ENCODE measurements around the gene CLPSL1.

The CLPSL1 gene

GRCh38 chr6:35746516-35746915 is 34.3 kb upstream of the CLPSL1 start:
- Histone ChIP-seq H2AK5ac (ENCODE audit: low read depth, low read length) (no peak overlapping the region), H4K8ac (ENCODE audit: low read depth, low read length) (no peak overlapping the region), H3K4me2 (ENCODE audit: insufficient read depth, low read length, poor library complexity, severe bottlenecking) (no peak overlapping the region), H3K9me3 (replicated peaks in 1 of 2; ENCODE audit: control insufficient read depth in 2 of 2, insufficient read depth in 1 of 2, low read depth in 1 of 2, low read length in 2 of 2) (peaks cover 0 to 2% of the 10 kb centered on the region in 2 donors), H3K18ac (ENCODE audit: low read length) (no peak overlapping the region), H3K27me3 (ENCODE audit: control insufficient read depth in 3 of 3, insufficient read depth in 3 of 3, low read depth in 1 of 3, low read length in 3 of 3) (no peaks in the 10 kb centered on the region), H3K36me3 (replicated peaks in 1 of 2; ENCODE audit: control insufficient read depth in 2 of 2, insufficient read depth in 2 of 2, low read length in 2 of 2) (no peaks in the 10 kb centered on the region), H2BK120ac (ENCODE audit: low read depth, low read length) (no peak overlapping the region), H2AFZ (ENCODE audit: low read length) (peak overlapping the region; percentile 70), H3K4me3 (ENCODE audit: low read length in 2 of 2) (no peak overlapping the region), H3K79me1 (ENCODE audit: low read depth, low read length) (no peaks in the 10 kb centered on the region), H3K14ac (ENCODE audit: low read length) (no peak overlapping the region), H2BK15ac (ENCODE audit: low read length) (no peak overlapping the region), H4K91ac (ENCODE audit: low read depth, low read length, poor library complexity) (no peak overlapping the region), H3K4me1 (ENCODE audit: control insufficient read depth in 2 of 2, insufficient read depth in 1 of 2, low read depth in 1 of 2, low read length in 2 of 2) (peaks cover 3 to 6% of the 10 kb centered on the region in 2 donors), H3K4ac (ENCODE audit: low read length) (no peak overlapping the region), H3K23ac (ENCODE audit: low read depth, low read length, poor library complexity) (no peak overlapping the region), H2BK12ac (ENCODE audit: low read length) (no peak overlapping the region), H2BK5ac (ENCODE audit: low read length) (no peak overlapping the region), H3K27ac (replicated peaks; ENCODE audit: low read length) (no peak overlapping the region), H3K9ac (ENCODE audit: low read depth, low read length, poor library complexity) (no peak overlapping the region)
- no peak for DNase-seq (ENCODE audit: low spot score)
- WGBS, 2 donors (ENCODE audit: extremely low coverage in 2 of 2, insufficient read length in 2 of 2, insufficient replicate concordance in 1 of 2) = no CpG with 5 or more reads among the region's 3 CpGs

GRCh38 chr6:35747877-35748276 is 32.9 kb upstream of the CLPSL1 start:
- H3K18ac ChIP-seq (ENCODE audit: low read length) = no peak overlapping the region
- no peak overlapping the region for H4K91ac ChIP-seq (ENCODE audit: low read depth, low read length, poor library complexity)
- H3K14ac ChIP-seq (ENCODE audit: low read length) = no peak overlapping the region
- H3K4ac ChIP-seq (ENCODE audit: low read length) = no peak overlapping the region
- H2BK15ac ChIP-seq (ENCODE audit: low read length) = no peak overlapping the region
- H3K27me3 ChIP-seq (ENCODE audit: control insufficient read depth in 3 of 3, insufficient read depth in 3 of 3, low read depth in 1 of 3, low read length in 3 of 3) = no peaks in the 10 kb centered on the region
- no peak overlapping the region for H3K9ac ChIP-seq (ENCODE audit: low read depth, low read length, poor library complexity)
- no peak overlapping the region for H3K4me3 ChIP-seq (ENCODE audit: low read length in 2 of 2)
- H2BK120ac ChIP-seq (ENCODE audit: low read depth, low read length) = no peak overlapping the region
- H3K36me3 ChIP-seq (replicated peaks in 1 of 2; ENCODE audit: control insufficient read depth in 2 of 2, insufficient read depth in 2 of 2, low read length in 2 of 2) = no peaks in the 10 kb centered on the region
- H2AFZ ChIP-seq (ENCODE audit: low read length) = no peak overlapping the region
- DNase-seq (ENCODE audit: low spot score) = no peak
- H3K79me1 ChIP-seq (ENCODE audit: low read depth, low read length) = no peaks in the 10 kb centered on the region
- no peak overlapping the region for H2AK5ac ChIP-seq (ENCODE audit: low read depth, low read length)
- no peak overlapping the region for H3K27ac ChIP-seq (replicated peaks; ENCODE audit: low read length)
- H3K4me1 ChIP-seq (ENCODE audit: control insufficient read depth in 2 of 2, insufficient read depth in 1 of 2, low read depth in 1 of 2, low read length in 2 of 2) = peaks cover 0 to 1% of the 10 kb centered on the region in 2 donors
- H4K8ac ChIP-seq (ENCODE audit: low read depth, low read length) = no peak overlapping the region
- H3K4me2 ChIP-seq (ENCODE audit: insufficient read depth, low read length, poor library complexity, severe bottlenecking) = no peak overlapping the region
- H2BK5ac ChIP-seq (ENCODE audit: low read length) = no peak overlapping the region
- no peak overlapping the region for H2BK12ac ChIP-seq (ENCODE audit: low read length)
- WGBS, 2 donors (ENCODE audit: extremely low coverage in 2 of 2, insufficient read length in 2 of 2, insufficient replicate concordance in 1 of 2) = no CpG with 5 or more reads among the region's 1 CpG
- peaks cover 0 to 2% of the 10 kb centered on the region in 2 donors for H3K9me3 ChIP-seq (replicated peaks in 1 of 2; ENCODE audit: control insufficient read depth in 2 of 2, insufficient read depth in 1 of 2, low read depth in 1 of 2, low read length in 2 of 2)
- H3K23ac ChIP-seq (ENCODE audit: low read depth, low read length, poor library complexity) = no peak overlapping the region

- Histone ChIP-seq H2BK120ac (ENCODE audit: low read depth, low read length) (no peak overlapping the region), H3K9me3 (replicated peaks in 1 of 2; ENCODE audit: control insufficient read depth in 2 of 2, insufficient read depth in 1 of 2, low read depth in 1 of 2, low read length in 2 of 2) (peaks cover 0 to 2% of the 10 kb centered on the region in 2 donors), H3K14ac (ENCODE audit: low read length) (no peak overlapping the region), H3K79me1 (ENCODE audit: low read depth, low read length) (no peaks in the 10 kb centered on the region), H3K27me3 (ENCODE audit: control insufficient read depth in 3 of 3, insufficient read depth in 3 of 3, low read depth in 1 of 3, low read length in 3 of 3) (no peaks in the 10 kb centered on the region), H4K91ac (ENCODE audit: low read depth, low read length, poor library complexity) (no peak overlapping the region), H2BK5ac (ENCODE audit: low read length) (no peak overlapping the region), H3K23ac (ENCODE audit: low read depth, low read length, poor library complexity) (no peak overlapping the region), H3K9ac (ENCODE audit: low read depth, low read length, poor library complexity) (no peak overlapping the region), H3K18ac (ENCODE audit: low read length) (no peak overlapping the region), H2BK15ac (ENCODE audit: low read length) (no peak overlapping the region), H3K4me2 (ENCODE audit: insufficient read depth, low read length, poor library complexity, severe bottlenecking) (no peak overlapping the region), H3K27ac (replicated peaks; ENCODE audit: low read length) (no peak overlapping the region), H3K4ac (ENCODE audit: low read length) (no peak overlapping the region), H3K4me3 (ENCODE audit: low read length in 2 of 2) (no peak overlapping the region), H2AFZ (ENCODE audit: low read length) (no peak overlapping the region), H2AK5ac (ENCODE audit: low read depth, low read length) (no peak overlapping the region), H3K36me3 (replicated peaks in 1 of 2; ENCODE audit: control insufficient read depth in 2 of 2, insufficient read depth in 2 of 2, low read length in 2 of 2) (no peaks in the 10 kb centered on the region), H2BK12ac (ENCODE audit: low read length) (no peak overlapping the region), H3K4me1 (ENCODE audit: control insufficient read depth in 2 of 2, insufficient read depth in 1 of 2, low read depth in 1 of 2, low read length in 2 of 2) (peaks cover 7 to 8% of the 10 kb centered on the region in 2 donors), H4K8ac (ENCODE audit: low read depth, low read length) (no peak overlapping the region)
- no peak for DNase-seq (ENCODE audit: low spot score)
- WGBS, 2 donors (ENCODE audit: extremely low coverage in 2 of 2, insufficient read length in 2 of 2, insufficient replicate concordance in 1 of 2) = no CpG with 5 or more reads among the region's 7 CpGs
These were observed 30.3 kb upstream of the CLPSL1 start for GRCh38 chr6:35750557-35750956.

- H2AK5ac ChIP-seq (ENCODE audit: low read depth, low read length) = no peak overlapping the region
- no peak overlapping the region for H3K4me2 ChIP-seq (ENCODE audit: insufficient read depth, low read length, poor library complexity, severe bottlenecking)
- no peaks in the 10 kb centered on the region for H3K36me3 ChIP-seq (replicated peaks in 1 of 2; ENCODE audit: control insufficient read depth in 2 of 2, insufficient read depth in 2 of 2, low read length in 2 of 2)
- no peak for DNase-seq (ENCODE audit: low spot score)
- H3K23ac ChIP-seq (ENCODE audit: low read depth, low read length, poor library complexity) = no peak overlapping the region
- H3K9me3 ChIP-seq (replicated peaks in 1 of 2; ENCODE audit: control insufficient read depth in 2 of 2, insufficient read depth in 1 of 2, low read depth in 1 of 2, low read length in 2 of 2) = peaks cover 0 to 2% of the 10 kb centered on the region in 2 donors
- H3K27ac ChIP-seq (replicated peaks; ENCODE audit: low read length) = no peak overlapping the region
- no peak overlapping the region for H4K91ac ChIP-seq (ENCODE audit: low read depth, low read length, poor library complexity)
- peaks cover 7 to 9% of the 10 kb centered on the region in 2 donors for H3K4me1 ChIP-seq (ENCODE audit: control insufficient read depth in 2 of 2, insufficient read depth in 1 of 2, low read depth in 1 of 2, low read length in 2 of 2)
- no peak overlapping the region for H2BK120ac ChIP-seq (ENCODE audit: low read depth, low read length)
- H3K27me3 ChIP-seq (ENCODE audit: control insufficient read depth in 3 of 3, insufficient read depth in 3 of 3, low read depth in 1 of 3, low read length in 3 of 3) = no peaks in the 10 kb centered on the region
- no peak overlapping the region for H2BK5ac ChIP-seq (ENCODE audit: low read length)
- H2BK15ac ChIP-seq (ENCODE audit: low read length) = no peak overlapping the region
- no peak overlapping the region for H3K14ac ChIP-seq (ENCODE audit: low read length)
- H3K79me1 ChIP-seq (ENCODE audit: low read depth, low read length) = no peaks in the 10 kb centered on the region
- no CpG with 5 or more reads among the region's 4 CpGs for WGBS, 2 donors (ENCODE audit: extremely low coverage in 2 of 2, insufficient read length in 2 of 2, insufficient replicate concordance in 1 of 2)
- H2BK12ac ChIP-seq (ENCODE audit: low read length) = no peak overlapping the region
- H3K4me3 ChIP-seq (ENCODE audit: low read length in 2 of 2) = no peak overlapping the region
- H4K8ac ChIP-seq (ENCODE audit: low read depth, low read length) = no peak overlapping the region
- H3K18ac ChIP-seq (ENCODE audit: low read length) = no peak overlapping the region
- no peak overlapping the region for H3K9ac ChIP-seq (ENCODE audit: low read depth, low read length, poor library complexity)
- no peak overlapping the region for H3K4ac ChIP-seq (ENCODE audit: low read length)
- H2AFZ ChIP-seq (ENCODE audit: low read length) = no peak overlapping the region
These were observed 29.2 kb upstream of the CLPSL1 start for GRCh38 chr6:35751594-35751993.

Measured in neuronal stem cell (in vitro differentiated cells).